Ramos (cell line): ENCODE results near the gene VTI1B.

Source experiments
- in situ Hi-C: fragments of 300-500 bp; cut with MboI; formaldehyde crosslinking; loops from one replicate; pipeline ENCODE4 v1.14.3; 2022; ENCODE audit warnings: low sequenced_read_pairs; ENCODE audit not compliant: unreplicated experiment

Gene VTI1B

DNA sequence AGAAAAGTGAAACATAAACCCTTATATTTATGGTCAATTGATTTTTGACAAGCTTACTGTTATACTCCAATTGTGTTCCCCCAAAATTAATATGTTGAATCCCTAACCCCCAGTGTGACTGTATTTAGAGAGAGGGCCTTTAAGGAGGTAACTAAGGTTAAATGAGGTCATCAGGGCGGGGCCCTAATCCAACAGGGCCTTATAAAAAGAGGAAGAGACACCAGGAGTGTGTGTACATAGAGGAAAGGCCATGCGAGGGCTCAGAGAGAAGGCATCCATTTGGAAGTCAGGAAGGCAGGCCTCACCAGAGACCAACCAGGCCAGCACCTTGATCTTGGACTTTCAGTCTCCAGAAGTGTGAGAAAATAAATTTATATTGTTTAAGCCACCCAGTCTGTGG, 6.5 kb upstream of the VTI1B start:
- in situ Hi-C loops: no loop called here

DNA sequence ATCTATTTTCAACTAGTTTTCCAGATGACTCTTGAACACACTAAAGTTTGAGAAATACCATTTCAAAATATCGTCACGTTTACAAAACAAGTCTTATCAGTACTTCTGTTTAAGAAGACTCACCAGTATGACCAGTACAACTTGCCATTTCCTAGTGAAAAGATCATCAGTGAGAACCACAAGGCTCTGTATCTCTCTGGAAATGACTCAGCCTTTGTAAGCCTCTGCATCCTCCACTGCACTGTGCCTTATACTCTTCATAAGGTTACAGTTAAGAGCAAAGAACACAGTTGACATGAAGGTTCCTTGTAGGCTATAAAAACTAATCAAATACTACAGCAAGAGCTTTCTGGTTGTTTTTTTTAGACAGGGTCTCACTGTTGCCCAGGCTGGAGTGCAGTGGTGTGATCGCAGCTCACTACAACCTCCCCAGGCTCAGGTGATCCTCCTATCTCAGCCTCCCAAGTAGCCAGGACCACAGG, 5.7 kb upstream of the VTI1B start:
- in situ Hi-C loops: no loop called here

DNA sequence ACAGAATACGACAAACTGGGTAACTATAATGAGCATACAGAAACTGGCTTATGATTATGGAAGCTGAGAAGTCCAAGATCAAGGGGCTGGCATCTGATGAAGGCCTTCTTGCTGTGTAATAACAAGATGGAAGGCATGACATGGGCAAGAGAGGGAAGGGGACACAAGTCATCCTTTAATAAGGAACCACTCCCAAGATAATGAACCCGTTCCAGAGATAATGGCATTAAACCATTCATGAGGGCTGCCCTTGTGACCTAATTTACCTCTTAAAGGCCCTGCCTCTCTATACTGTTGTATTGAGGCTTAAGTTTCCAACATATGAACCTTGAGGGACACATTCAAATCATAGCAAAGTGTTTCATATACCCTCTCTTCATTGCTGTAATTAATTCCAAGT, 4.6 kb upstream of the VTI1B start:
- in situ Hi-C loops: no loop called here

DNA sequence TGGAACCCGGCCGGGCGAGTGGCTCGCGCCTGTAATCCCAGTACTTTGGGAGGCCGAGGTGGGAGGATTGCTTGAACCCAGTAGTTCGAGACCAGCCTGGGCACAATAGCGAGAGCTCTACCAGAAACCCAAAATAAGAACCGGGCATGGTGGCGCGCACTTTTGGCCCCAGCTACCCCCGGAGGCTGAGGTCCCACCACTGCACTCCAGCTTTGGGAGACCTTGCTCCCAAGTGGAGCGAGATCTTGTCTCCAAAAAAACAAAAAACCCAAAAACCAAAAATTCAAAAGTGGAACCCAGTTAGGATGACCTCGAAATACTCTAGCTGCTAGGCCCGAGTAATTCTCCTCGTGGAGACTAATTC, 769 bp upstream of the VTI1B start:
- in situ Hi-C loops: no loop called here

DNA sequence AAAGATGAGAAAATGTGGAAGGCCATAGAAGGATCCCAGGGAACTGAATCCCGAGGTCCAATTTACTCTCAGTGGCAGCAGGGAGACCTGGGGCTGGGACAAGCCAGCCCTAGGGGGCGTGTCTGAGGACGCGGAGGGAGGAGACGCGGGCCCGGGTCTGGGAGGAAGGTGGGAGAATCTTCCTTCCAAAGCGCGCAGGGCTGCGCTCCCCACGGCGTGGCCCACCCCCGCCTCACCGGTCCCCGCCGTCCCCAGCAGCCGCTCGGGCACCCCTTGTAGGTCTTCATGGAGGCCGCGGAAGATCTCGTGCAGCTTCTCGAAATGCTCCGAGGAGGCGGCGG, 323 bp downstream of the VTI1B start:
- in situ Hi-C loops: no loop called here

DNA sequence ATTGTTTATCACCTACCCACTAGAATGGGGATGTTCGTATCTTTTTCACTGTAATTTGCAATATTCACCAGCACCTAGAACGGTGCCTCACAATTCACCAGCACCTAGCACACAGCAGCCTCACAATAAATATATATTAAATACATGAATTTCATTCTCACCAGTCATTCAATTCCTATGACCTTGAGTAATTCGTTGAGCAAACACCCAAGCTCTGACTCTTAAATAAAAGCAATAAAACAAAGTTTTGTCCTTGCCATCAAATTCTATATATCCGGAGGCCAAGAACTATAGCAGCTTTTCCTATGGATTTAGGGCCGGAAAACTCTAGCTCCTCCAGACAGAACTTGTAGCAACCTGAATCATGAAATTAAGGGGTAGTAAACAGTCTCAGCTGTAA, 981 bp downstream of the VTI1B start:
- in situ Hi-C loops: no loop called here

DNA sequence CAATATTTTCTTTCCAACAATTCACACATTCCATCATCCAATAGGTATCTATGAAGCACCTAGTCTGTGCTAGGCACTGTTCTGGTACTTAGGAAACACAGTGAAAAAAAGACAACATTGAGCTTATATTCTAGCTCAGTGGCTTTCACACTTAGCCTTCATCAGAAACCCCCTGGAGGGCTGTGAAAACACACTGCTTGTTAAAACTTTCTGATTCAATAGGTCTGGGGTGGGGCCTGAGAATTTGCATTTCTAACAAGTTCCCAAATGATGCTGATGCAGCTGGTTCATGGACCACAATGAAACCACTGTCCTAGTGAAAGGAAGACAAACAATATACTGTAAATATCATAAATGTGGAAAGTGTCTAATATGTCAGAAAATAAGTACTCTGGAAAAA, 5.9 kb downstream of the VTI1B start:
- in situ Hi-C loops: loop anchor here (5.0 kb wide), 1 partner anchor 86 kb away; no protein-coding TSS in a partner anchor

DNA sequence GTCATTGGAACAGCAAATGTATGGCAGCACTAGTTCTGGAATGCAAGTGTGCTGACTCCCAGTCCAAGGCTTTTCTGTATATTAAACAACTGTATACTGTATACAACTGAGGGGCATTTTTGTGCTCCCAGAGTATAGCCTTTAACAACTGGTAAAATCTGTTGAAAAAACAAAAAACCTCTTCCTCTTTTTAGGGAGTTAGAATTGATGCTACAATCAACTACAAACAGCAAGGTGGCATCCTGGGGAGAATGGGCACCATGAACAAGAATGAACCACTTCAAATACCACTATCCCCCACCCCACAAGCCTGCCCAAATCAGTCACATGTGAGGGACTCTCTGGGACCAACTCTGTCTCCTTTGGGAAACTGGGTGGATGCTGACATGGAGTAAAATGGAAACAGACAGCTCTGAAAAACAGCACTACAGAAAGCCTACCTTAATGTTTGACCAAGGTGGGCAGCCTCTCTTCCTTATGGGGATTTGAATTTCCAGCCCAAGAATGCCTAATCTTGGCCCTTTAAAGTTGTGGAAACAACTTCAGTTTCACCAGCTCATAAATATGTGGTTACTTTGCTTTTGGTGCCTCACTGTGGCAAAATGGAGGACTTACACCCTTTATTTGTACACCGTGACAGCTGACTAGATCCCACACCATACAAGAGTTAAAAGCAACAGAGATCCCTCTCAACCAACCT, 7.5 kb downstream of the VTI1B start:
- in situ Hi-C loops: loop anchor here (5.0 kb wide), 1 partner anchor 85 kb away; no protein-coding TSS in a partner anchor

DNA sequence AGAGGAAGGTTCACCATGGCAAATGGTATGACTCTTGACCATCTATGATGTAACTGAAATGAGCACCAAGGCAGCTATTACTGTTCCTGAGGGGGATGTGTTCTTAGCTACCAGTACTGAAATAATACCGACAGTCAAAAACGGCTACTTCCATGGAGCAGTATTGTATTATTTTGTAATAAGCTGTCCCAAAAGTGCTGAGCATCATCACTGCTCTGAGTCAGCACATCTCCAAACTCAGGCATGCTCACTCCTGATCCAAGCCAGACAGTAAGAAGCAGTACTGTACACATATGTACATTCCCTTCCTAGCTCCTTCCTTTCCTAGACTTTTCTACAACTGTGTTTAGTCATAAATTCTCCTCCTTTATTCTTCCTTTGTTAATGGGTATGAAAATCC, 8.6 kb downstream of the VTI1B start:
- in situ Hi-C loops: loop anchor here (5.0 kb wide), 1 partner anchor 84 kb away; no protein-coding TSS in a partner anchor

DNA sequence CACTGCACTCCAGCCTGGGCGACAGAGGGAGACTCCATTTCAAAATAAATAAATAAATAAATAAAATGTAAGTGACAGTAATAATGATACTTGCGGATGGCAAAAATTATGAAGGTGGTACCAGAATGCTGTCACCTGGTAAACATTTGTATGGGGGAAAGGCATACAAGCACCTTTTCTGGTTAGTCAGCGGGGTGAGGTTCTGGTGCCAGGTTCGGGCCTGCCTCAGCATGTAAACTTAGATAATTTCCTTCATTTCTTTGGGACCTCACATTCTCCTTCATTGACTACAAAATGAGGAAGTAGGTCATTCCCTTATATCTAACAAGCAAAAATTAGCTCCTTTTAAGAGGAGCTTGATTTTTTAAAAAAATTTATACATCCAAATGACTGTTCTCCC, 10.8 kb downstream of the VTI1B start:
- in situ Hi-C loops: no loop called here

DNA sequence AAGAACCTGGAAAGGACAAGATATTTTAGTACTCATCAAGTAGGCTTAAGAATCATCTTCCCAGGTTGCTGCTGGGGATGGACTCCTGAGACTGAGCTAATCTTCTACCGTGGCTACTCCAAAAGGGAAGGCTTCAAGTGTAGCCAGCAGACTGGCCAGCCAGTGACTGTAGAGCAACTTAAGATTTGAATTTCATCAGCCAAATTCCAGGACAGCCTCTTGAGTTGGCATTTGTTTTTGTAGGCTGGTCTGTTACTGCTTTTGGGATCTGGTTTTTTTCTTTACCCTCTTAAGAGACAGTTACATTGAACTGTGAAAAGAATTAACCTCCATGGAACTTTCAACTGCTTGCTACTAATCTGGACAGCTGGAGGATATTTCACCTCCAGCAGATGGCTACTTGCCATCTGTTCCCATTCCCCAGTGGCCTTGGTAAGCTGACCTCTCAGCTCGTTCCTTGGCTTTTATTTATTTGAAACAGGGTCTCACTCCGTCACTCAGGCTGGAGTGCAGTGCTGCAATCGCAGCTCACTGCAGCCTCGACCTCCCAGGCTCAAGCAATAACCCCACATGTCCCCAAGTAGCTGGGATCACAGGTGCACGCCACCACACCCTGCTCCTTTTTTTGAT, 20.7 kb downstream of the VTI1B start:
- in situ Hi-C loops: no loop called here

DNA sequence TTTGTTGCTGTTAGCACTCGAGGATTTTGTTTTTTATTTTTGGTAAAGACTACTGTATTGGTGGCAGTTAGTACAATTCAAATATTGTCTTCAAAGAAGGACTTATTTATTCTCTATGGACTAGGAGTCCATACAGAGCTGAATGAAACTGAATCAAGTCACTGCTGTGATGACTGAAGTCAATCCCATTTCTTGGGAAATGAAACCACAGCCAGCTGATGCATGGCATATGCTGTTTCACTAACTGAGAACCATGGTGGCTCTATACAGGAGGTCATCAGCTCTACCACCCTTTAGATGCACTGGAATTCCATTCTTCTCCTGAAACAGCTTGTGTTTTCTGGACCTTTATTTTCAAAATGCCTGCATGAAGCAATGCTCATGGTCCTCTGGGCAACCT, 22.2 kb downstream of the VTI1B start:
- in situ Hi-C loops: no loop called here

DNA sequence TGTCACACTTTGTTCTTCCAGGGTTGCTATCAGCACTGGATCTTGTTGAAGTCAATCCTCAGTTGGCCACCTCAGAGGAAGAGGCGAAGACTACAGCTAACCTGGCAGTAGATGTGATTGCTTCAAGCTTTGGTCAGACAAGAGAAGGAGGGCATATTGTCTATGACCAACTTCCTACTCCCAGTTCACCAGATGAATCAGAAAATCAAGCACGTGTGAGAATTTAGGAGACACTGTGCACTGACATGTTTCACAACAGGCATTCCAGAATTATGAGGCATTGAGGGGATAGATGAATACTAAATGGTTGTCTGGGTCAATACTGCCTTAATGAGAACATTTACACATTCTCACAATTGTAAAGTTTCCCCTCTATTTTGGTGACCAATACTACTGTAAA, 23.7 kb downstream of the VTI1B start:
- in situ Hi-C loops: no loop called here

DNA sequence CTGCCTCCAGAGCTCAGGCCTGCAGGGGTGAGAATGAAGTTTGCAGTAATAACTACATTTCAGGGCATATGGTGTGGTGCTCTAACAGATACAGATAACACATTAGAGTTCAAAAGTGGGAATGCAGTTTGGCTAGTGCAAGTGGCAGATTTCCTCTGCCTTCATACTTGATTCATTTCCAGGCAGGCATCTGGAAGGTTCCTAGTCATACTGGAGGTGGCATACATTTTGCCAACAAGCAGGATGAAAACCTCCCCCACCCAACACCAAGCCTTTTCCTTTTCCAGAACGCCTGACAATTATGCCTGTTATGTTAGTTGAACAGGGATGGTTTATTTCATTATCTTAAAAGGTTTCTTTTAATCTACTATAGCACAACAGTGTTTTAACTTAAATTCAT, 24.3 kb downstream of the VTI1B start:
- in situ Hi-C loops: no loop called here

DNA sequence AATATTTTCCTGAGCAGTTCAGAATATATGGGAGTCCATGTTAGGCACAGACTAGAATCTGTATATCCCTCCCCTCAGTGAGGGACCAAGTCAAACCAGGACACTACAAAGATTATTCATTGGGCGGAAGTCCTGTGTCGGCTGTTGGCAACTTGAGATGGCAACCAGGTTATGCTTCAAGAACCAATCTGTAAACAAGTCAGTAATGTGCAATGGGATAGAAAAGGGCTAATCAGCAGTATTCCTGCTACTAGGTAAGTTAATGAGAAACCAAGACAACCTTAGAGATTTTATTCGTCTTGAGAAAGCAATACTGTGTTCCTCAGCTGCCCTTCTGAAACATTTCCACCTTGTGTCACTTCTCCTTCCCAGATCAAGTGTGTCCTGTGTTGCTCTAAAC, 28.3 kb downstream of the VTI1B start:
- in situ Hi-C loops: no loop called here

DNA sequence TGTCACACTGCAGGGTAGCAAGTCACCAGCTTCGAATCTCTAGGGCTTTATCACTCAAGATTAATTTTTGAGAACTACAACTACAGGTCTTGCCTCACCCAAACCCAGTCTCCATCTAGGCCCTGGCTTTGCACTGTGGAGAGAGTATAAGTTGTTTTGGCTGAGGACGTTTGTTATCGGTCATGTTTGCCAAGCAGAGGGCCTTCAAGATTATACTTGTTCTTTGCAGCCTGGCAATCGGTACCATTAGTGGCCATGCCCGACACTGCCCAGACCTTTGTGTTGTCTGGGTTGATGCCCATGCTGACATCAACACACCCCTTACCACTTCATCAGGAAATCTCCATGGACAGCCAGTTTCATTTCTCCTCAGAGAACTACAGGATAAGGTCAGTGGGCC, 29.0 kb downstream of the VTI1B start:
- in situ Hi-C loops: no loop called here

DNA sequence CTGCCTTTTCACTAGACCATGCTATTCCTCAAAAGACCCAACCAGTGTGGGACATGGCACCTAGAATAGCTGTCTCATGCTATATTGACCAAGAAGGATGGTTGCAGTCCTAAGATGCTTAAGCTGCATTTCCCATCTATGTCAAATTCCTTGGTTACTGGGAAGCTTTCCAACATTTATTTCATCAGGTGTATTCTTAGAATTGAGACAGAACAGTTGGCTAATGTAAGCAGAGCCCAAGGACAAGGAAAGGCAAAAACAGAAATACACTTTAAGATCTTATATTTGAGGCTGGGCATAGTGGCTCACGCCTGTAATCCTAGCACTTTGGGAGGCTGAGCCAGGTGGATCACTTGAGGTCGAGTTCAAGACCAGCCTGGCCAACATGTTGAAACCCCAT, 30.0 kb downstream of the VTI1B start:
- in situ Hi-C loops: no loop called here

DNA sequence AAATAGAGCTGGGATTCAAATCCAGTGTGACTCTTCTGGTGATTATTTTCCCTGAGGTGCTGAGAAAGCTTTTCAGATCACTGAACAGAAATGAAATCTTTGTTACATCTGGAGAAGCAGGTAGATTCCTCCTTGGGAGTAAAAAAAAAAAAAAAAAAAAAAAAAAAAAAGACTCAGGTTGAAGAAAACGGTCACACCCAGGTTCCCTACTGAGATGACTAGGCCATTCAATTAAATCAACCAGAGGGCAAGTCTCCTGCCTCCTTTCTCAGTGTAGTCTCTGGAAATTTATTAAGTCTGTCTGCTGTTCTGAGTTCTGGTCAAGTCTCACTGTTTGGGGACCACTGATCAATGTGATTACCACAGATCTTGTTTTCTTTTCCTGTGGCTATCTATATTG, 30.7 kb downstream of the VTI1B start:
- in situ Hi-C loops: no loop called here

DNA sequence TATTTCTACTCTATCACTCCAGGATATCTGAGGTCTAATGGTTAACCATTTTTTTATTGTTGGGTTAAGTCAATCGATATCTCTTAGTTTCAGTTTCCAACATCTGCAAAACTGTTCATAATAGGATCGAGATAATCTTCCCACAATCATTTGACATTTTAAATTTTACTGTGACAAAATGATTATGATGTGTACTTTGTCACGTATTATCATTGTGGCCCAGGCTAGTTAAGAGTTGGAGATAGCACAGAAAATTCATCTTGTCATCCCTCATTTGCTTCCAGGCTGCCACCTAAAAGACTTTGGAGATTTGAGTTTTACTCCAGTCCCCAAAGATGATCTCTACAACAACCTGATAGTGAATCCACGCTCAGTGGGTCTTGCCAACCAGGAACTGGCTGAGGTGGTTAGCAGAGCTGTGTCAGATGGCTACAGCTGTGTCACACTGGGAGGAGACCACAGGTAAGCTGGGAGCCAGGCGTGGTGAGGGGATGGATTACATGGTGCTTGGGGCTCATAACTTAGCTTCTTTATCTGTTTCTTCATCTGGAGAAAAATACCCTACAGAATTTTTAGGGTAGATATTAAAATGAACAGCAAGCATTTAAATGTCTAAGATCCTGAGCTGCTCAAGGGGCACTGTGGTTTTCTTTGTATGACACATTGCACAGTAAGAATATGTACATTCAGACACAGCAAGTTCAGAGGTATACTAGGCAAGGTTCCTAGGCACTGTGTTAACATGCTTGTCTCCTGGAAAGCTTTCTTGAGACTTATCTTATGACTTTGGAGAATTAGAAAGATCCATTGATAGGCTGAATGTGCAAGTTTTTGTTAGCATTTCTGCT, 32.3 kb downstream of the VTI1B start:
- in situ Hi-C loops: no loop called here

DNA sequence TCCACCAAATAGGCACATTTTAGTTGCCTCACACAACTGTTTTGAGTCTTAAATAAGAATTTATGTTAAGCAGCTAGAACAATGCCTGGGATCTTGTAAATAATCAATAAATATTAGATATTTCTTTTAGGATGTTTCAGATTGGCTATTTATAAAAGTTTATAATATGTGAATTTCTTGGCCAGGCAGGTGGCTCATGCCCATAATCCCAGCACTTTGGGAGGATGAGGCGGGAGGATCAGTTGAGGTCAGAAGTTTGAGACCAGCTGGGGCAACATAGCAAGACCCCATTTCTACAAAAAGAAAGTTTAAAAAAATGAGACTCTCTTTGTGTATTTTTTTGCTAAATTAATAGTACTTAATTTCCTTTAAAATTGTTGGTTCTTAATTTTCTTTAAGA, 33.0 kb downstream of the VTI1B start:
- in situ Hi-C loops: no loop called here

DNA sequence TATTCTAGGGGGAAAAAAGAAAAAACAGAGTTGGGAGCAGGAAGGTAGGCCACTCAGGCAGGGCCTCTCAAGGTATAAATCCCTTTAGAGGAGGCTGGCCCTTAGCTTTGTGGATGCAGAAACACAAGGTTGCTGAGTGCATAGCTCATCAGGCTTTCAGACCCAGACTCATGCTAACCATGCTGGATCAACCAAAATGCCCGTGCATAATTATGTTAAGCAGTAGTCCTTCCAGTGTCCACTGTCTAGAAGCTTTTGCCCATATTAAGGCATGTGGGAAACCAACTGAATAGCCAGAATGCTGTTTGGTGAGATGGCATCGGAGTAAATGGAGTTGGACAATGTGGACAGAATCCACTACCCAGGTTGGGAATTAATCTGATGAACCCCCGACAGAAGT, 35.8 kb downstream of the VTI1B start:
- in situ Hi-C loops: no loop called here
